HG03135 (cell line): ENCODE results near the gene GHR.
"Not testable (repeated sequence)": the region's sequence is repeated elsewhere in the genome, so short reads cannot be mapped to it uniquely, and the experiment has no call there.

Experiments used
- ATAC-seq: cut with Tn5 transposase; IDR thresholded peaks from one replicate; pipeline ENCODE4 v1.9.1; 2021; ENCODE audit warnings: mild to moderate bottlenecking, moderate library complexity; ENCODE audit not compliant: unreplicated experiment

GHR gene

DNA sequence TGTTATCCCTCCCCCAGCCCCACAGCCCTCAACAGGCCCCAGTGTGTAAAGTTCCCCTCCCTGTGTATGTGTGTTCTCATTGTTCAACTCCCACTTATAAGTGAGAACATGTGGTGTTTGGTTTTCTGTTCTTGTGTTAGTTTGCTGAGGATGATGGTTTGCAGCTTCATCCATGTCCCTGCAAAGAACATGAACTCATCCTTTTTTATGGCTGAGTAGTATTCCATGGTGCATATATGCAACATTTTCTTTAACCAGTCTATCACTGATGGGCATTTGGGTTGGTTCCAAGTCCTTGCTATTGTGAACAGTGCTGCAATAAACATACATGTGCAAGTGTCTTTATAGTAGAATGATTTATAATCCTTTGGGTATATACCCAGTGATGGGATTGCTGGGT, 261.8 kb downstream of the GHR start:
- ATAC-seq = not testable (repeated sequence)

DNA sequence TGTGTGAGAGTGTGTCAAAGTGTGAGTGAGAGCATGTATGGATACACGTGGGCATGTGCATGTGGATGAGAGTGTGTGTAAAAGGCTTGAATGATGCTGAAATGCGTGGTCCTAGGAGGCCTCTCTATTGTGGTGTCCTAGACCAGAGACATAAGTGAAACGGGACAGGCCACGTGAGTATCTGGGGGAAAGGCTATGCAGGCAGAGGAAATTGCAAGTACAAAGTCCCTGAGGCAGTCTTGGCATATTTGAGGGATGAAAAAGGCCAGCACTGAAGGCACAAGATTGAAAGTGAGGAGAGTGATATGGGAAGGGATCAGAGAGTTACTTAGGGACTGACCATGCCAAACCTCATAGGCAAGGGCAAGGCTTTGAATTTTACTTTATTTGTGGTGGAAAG, 266.2 kb downstream of the GHR start:
- no peak for ATAC-seq

DNA sequence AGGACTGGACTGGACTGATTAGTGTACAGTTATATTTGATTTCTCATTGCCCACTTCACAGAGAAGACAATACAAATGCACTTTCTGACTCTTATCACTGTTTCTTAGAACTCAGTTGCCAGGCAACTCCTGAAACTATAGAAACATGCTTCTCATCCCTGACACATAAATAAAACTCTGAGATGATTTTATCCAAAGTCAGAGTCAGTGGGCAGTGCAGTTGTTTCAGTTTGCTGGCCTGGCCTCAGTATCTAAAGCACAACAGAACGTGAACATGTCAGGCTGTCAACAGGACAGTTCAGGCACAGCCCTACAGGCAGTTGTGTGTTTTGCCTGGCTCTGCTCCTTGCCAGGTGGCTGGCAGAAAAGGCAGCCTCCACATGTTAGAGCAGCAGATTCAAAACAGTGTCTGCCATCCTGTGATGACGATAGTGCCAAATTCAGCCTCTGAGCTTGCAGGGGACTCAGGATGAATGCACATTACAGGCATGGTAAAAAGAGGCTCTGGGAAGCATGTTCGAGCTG, 268.2 kb downstream of the GHR start:
- ATAC-seq = no peak

DNA sequence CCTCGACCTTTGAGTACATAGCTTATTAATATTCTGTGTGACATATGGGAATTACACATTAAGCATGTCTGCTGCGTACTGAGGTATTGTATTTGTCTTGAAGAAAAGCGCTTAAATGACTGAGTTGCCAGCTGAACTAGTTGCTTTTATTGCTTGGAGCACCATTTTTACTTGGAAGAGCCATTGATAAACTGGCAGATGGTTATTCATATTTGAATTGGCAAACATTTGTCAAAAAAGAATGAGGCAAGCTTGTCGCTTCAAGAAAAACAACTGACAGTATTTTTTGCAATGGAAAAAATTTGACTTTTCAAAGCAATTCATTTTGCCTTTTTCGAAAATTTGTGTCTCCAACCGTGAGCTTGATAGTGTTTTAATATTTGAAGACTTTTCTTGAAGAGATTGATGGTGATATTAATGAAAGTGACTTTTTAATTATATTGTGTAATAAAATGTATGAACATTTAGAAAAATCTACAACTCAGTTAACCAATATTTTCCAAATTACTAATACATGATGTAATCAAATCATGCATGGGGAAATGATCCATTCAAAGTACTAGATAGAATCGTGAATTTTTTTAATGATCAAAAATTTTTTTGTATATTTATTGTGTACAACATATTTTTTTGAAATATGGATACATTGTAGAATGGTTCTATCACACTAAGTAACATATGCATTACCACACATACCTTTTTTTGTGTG, 278.3 kb downstream of the GHR start:
- ATAC-seq = no peak

DNA sequence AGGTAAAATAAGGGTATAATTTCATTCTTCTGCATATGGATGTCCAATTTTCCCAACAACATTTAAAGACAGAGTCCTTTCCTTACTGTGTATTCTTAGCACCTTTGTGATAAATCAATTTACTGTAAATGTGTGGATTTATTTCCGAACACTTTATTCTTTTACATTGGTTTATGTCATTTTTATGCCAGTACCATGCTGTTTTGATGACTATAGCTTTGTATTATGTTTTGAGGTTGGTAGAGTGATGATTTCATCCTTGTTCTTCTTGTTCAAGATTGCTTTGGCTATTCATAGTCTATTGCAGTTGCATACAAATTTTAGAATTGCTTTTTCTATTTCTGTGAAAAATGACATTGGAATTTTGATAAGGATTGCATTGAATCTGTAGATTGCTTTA, 280.0 kb downstream of the GHR start:
- no peak for ATAC-seq

DNA sequence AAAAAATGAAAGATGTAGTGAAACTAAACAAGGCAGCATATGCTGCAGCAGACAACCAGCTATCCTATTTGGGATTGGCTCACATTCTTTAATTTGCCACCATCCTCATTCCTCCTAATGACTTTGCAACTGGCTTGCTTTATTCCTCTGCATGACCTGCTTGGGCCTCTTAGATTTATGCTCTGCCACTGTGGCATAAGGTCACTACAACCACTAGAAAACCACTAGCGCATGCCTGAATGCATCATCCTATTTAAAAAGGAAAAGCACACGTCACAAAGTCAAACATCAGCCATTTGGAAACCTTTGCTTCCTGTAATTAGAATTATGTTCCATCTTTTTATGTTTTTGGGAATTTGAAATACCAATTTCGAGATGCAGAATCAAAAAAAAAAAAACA, 292.5 kb downstream of the GHR start:
- no peak for ATAC-seq

DNA sequence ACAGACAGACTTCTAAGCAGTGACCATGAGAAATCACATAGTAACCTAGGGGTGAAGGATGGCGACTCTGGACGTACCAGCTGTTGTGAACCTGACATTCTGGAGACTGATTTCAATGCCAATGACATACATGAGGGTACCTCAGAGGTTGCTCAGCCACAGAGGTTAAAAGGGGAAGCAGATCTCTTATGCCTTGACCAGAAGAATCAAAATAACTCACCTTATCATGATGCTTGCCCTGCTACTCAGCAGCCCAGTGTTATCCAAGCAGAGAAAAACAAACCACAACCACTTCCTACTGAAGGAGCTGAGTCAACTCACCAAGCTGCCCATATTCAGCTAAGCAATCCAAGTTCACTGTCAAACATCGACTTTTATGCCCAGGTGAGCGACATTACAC, 295.4 kb downstream of the GHR start:
- ATAC-seq = peak; percentile 95

DNA sequence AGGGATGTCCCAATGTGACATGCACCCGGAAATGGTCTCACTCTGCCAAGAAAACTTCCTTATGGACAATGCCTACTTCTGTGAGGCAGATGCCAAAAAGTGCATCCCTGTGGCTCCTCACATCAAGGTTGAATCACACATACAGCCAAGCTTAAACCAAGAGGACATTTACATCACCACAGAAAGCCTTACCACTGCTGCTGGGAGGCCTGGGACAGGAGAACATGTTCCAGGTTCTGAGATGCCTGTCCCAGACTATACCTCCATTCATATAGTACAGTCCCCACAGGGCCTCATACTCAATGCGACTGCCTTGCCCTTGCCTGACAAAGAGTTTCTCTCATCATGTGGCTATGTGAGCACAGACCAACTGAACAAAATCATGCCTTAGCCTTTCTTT, 295.8 kb downstream of the GHR start:
- ATAC-seq = peak; percentile 18

DNA sequence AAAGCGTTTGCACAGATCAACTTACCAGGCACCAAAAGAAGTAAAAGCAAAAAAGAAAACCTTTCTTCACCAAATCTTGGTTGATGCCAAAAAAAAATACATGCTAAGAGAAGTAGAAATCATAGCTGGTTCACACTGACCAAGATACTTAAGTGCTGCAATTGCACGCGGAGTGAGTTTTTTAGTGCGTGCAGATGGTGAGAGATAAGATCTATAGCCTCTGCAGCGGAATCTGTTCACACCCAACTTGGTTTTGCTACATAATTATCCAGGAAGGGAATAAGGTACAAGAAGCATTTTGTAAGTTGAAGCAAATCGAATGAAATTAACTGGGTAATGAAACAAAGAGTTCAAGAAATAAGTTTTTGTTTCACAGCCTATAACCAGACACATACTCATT, 297.0 kb downstream of the GHR start:
- no peak for ATAC-seq

DNA sequence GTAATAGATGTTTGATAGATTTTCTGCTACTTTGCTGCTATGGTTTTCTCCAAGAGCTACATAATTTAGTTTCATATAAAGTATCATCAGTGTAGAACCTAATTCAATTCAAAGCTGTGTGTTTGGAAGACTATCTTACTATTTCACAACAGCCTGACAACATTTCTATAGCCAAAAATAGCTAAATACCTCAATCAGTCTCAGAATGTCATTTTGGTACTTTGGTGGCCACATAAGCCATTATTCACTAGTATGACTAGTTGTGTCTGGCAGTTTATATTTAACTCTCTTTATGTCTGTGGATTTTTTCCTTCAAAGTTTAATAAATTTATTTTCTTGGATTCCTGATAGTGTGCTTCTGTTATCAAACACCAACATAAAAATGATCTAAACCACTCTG, 298.2 kb downstream of the GHR start:
- no peak for ATAC-seq

DNA sequence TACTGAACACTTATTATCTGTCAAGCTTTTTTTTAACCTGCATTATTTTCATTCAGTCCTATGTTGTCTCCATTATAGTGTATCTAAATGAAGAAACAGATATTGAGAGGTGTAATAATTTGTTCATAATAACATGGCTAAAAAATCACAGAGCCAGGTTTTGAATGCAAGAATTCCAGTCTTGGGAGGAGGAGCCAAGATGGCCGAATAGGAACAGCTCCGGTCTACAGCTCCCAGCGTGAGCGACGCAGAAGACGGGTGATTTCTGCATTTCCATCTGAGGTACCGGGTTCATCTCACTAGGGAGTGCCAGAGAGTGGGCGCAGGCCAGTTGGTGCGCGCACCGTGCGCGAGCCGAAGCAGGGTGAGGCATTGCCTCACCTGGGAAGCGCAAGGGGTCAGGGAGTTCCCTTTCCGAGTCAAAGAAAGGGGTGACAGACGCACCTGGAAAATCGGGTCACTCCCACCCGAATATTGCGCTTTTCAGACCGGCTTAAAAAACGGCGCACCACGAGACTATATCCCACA, 311.4 kb downstream of the GHR start:
- ATAC-seq = not testable (repeated sequence)

DNA sequence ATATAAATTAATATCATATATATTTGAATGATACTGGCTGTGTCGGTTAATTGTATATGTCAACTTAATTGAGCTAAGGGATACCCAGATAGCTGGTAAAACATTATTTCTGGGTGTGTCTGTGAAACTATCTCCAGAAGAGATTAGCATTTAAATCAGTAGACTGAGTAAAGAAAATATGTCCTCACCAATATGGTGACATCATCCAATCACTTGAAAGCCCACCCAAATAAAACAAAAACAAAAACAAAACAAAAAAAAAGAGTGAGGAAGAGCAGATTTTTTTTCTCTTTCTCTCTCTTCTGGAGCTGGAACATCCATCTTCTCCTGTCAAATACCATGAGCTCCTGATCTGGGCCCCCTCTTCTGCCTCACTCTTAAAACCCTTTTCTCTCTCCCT, 317.7 kb downstream of the GHR start:
- no peak for ATAC-seq

DNA sequence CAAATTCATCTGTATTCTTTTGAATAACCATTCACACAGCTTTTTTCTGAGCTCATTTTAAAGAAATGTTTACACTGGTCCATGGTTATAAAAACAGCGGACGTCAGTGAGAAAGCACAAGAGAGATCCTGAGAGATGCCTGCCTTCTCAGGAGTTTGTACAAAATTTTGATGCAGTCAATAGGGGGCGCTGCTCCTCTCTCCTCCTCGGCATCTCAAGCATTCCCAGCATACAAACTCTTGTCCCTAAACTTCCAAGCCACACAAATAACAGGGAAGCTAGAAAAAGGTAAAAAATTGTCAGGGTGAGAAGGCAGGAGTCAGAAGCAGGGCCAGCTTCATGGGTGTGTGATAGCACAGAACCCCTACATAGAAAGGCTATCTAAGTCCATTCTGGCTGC, 322.2 kb downstream of the GHR start:
- ATAC-seq = no peak

DNA sequence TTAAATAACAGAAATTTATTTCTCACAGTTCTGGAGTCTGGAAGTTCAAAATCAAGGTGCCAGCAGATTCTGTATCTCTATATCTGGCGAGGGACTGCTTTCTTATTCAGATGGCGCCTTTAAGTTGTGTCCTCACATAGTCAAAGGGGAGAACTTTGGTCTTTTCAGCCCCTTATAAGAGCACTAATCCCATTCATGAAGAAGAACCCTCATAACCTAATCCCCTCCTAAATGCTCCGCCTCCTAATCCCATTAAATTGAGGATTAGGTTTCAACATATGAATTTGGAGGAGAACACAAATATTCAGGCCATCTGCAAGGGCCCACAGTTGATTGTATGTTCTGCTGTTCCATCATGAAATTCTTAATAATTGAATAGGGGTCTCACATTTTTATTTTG, 322.6 kb downstream of the GHR start:
- no peak for ATAC-seq

DNA sequence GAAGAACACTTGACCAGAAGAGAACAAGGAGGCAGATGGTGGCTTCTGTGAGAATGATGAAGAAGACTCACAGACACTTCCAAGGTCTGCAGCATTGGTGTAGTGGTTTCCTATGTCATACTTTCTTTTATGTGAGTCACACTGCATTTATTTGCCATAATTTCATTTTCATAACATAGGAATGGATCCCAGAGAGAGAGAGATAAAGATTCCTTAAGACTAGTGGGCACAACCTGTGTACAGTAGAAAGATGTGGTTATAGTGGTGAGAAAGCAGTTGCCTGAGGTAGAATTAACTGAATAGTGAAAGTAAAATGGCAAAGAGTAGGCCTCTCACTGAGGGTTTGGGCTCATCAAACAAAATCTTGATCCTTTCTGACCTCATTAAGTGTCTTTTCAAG, 325.8 kb downstream of the GHR start:
- ATAC-seq = no peak

DNA sequence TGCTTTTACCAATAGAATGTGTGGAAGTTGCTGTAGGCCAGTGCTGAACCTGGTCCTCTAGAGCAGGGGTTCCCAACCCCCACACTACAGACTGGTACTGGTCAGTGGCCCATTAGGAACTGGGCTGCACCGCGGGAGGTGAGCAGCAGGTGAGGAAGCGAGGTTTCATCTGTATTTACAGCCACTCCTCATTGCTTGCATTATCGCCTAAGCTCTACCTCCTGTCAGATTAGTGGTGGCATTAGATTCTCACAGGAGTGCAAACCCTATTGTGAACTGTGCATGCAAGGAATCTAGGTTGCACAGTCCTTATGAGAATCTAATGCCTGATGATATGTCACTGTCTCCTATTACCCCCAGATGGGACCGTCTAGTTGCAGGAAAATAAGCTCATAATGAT, 327.3 kb downstream of the GHR start:
- no peak for ATAC-seq

DNA sequence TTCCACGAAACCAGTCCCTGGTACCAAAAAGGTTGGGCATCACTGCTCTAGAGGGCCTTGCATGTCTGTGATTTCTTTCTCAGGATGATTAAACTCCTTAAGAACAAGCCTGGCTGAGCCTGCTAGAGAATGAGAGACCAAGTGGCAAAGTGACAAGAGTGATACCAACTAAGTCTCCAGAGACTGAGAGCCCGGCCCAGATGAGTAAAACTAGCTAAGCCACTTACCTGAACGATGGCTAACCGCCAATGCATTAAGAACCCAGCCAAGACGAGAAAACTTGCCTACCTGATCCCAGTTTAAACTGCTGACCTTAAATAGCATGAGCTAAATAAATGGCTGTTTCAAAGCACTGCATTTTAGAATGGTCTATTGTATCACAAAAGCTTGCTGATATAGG, 327.8 kb downstream of the GHR start:
- ATAC-seq = no peak

DNA sequence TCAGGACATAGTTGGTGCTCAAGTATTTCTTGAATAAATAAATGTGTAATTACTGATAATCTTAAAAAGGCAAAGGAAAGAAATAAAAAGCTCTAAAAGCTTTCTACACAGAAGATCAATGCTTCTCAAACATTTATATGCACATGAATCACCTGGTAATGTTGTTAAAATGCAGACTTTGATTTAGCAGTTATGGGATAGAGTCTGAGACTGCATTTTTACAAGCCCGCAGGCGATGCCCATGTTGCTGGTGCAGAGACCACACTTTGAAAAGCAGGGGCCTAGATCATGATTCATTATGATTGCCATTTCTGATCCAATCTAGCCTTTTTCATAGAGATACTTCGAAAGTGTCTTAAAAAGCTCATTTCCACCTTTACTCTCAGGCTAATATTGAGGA, 329.9 kb downstream of the GHR start:
- no peak for ATAC-seq

DNA sequence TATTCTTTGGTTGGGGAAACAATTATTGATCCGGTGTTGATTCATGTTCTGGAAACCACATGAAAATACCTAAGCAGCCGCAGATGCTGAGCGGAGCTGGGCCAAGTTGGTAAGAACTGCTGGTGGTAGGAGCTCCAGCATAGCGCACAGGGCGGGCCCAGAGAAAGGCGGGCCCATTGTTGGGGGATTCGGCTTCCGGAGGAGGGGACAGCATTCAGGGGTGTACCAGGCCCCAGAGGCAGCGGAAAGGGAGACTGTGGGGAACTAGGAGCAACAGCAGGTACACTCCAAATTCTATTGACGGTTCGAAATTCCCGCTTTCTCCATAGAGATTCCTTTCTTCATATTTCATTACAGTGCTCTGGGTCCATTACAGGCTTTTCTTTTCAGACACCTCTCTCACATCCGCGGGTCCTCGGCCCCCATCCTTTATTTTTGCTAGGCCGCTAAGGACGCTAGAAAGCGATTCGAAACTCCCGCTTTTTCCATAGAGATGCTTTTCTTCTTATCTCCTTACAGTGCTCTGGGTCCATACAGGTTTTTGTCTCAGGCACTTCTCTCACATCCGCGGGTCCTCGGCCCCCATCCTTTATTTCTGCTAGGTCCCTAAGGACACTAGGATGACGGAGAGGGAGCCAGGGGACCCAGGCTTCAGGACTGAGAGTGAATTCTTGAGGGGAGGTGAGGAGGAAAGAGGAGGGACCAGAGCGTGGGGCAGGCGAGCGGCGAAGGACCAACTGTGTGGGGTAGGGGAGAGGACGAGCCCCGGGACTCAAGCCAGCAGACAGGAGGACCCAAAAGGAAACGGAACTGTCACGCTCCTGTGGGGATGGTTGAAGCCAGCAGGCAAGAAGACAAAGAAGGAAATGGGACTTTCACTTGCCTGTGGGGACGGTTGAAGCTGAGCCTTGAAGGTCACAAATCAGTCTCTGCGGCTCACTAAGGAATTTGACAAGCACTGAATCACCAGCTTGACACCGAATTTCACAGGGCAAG, 333.7 kb downstream of the GHR start, which contains the start of gene CCDC152:
CCDC152 (plus strand) TSS at position 213 of the 996 bp plus-strand sequence. CDS start 2,304 bp downstream, outside the sequence.
- peak; percentile 94 for ATAC-seq

DNA sequence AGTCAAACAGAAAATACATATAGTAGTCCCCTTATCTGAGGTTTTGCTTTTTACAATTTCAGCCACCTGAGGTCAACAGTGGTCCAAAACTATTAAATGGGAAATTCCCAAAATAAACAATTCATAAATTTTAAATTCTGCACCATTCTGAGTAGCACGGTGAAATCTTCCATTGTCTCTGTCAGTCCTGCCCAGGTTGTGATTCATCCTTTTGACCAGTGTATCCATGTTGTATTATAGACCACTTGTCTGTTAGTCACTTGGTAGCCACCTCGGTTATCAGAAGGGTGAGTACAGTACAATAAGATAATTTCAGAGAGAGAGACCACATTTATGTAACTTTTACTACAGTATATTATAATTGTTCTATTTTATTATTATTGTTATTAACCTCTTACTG, 336.2 kb downstream of the GHR start:
- ATAC-seq = no peak

DNA sequence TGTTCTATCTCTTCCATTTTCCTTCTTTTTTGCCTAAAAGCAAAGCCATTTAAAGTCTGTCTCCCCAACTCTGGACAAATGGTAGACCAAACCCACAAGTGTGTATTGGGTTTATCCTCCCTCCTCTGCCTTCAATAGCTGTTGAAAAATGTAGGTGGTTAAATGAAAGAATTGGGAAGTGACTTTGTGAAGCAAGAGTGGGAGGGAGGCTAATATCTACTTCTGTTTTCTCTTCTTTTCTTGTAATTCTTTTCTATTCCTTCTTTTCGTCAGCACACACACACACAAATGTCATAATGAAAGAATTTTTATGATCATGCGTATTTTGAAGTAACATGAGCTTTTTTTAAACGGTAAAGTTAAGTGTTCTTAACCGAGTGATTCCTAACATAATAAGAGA, 337.2 kb downstream of the GHR start:
- ATAC-seq = no peak

DNA sequence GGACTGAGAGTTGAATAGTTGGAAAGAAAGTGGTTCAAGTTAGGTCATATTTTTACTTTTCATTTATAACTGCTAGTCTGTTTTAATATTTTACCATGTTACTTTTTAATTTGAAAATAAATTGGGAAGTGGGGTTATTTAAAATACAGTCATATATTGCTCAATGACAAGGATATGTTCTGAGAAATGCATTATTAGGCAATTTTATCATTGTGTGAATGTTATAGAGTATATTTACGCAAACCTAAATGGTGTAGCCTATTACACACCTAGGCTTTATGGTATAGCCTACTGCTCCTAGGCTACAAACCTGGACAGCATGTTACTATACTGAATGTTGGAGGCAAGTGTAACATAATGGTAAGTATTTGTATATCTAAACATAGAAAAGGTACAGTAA, 338.6 kb downstream of the GHR start:
- no peak for ATAC-seq
